Pulmonary artery endothelial cell (primary cell): ENCODE results near the gene TPRX2. TPM values are rescaled to one million over a fixed set of nuclear protein-coding genes. Genes with fewer than 3 reads are reported as not detected.
"Not testable (repeated sequence)": the region's sequence is repeated elsewhere in the genome, so short reads cannot be mapped to it uniquely, and the experiment has no call there.

Source experiments
- DNase-seq: peaks from one replicate; pipeline ENCODE4 v3.0.0-alpha.2; 2011; ENCODE audit warnings: low read depth, low spot score
- total RNA-seq: library from RNA; depleted of rRNA; stranded (reverse); fragments of >200 nt; gene quantifications from 2 replicates; pipeline ENCODE4 v1.2.3, GENCODE V29; 2014

The TPRX2 gene
- not detected in 2 replicates for total RNA-seq

GRCh38 chr19:47858646-47859285, at the start of gene TPRX2:
Gene TPRX2, plus strand, starts transcription at chr19:47859235. Its CDS starts 12 bp downstream, at chr19:47859247.
- not testable (repeated sequence) for DNase-seq

- no peak for DNase-seq
Measured at GRCh38 chr19:47813304-47813994, 45.6 kb upstream of the TPRX2 start.

GRCh38 chr19:47813995-47814328, 45.1 kb upstream of the TPRX2 start:
- no peak for DNase-seq

- DNase-seq, result not testable (repeated sequence)
Measured at GRCh38 chr19:47816270-47816669, 42.8 kb upstream of the TPRX2 start.

GRCh38 chr19:47818221-47818620, 40.8 kb upstream of the TPRX2 start:
- DNase-seq, result not testable (repeated sequence)

- DNase-seq, result no peak
Measured at GRCh38 chr19:47819858-47820257, 39.2 kb upstream of the TPRX2 start.

- no peak for DNase-seq
Measured at GRCh38 chr19:47820410-47820809, 38.6 kb upstream of the TPRX2 start.

- DNase-seq, result no peak
Measured at GRCh38 chr19:47821460-47822020, 37.5 kb upstream of the TPRX2 start, which contains the start of gene CRX. Gene CRX, plus strand, starts transcription at chr19:47821937. Its CDS starts 12,507 bp downstream, at chr19:47834444.

- DNase-seq, result no peak
Measured at GRCh38 chr19:47824396-47824795, 34.6 kb upstream of the TPRX2 start.

- no peak for DNase-seq
Measured at GRCh38 chr19:47826800-47827199, 32.2 kb upstream of the TPRX2 start.

GRCh38 chr19:47832723-47833122, 26.3 kb upstream of the TPRX2 start:
- DNase-seq, result no peak

- no peak for DNase-seq
Measured at GRCh38 chr19:47836038-47836437, 23.0 kb upstream of the TPRX2 start.

GRCh38 chr19:47839411-47839810, 19.6 kb upstream of the TPRX2 start:
- no peak for DNase-seq

- DNase-seq, result no peak
Measured at GRCh38 chr19:47839913-47840312, 19.1 kb upstream of the TPRX2 start.

GRCh38 chr19:47842941-47843340, 16.1 kb upstream of the TPRX2 start:
- DNase-seq, result no peak

- no peak for DNase-seq
Measured at GRCh38 chr19:47848425-47848822, 10.6 kb upstream of the TPRX2 start.

- no peak for DNase-seq
Measured at GRCh38 chr19:47848823-47849473, 10.1 kb upstream of the TPRX2 start.

- no peak for DNase-seq
Measured at GRCh38 chr19:47853003-47853402, 6.0 kb upstream of the TPRX2 start.

GRCh38 chr19:47854459-47854858, 4.6 kb upstream of the TPRX2 start:
- DNase-seq, result no peak

GRCh38 chr19:47858231-47858630, 804 bp upstream of the TPRX2 start:
- not testable (repeated sequence) for DNase-seq

- not testable (repeated sequence) for DNase-seq
Measured at GRCh38 chr19:47859838-47860237, 803 bp downstream of the TPRX2 start.

- no peak for DNase-seq
Measured at GRCh38 chr19:47860602-47861297, 1.7 kb downstream of the TPRX2 start.
